Lower lobe of right lung (tissue), 2 donors: ENCODE data around the gene ADAMTS17. TPM values are rescaled to one million over a fixed set of nuclear protein-coding genes. Genes with fewer than 3 reads are reported as not detected.

ENCODE experiments used
- ATAC-seq, 2 donors: fragments of 200-7000 bp; cut with Tn5 transposase; one replicate each; pipeline ENCODE4 v1.9.1; 2020 to 2022; ENCODE audit warnings: mild to moderate bottlenecking in 2 of 2, moderate library complexity in 2 of 2
- DNase-seq: peaks from one replicate; pipeline ENCODE4 v3.0.0-alpha.2; 2020
- H3K27ac ChIP-seq: fragments of 200-600 bp; one replicate; pipeline ENCODE4 v1.8.0; 2022
- H3K27me3 ChIP-seq: fragments of 200-600 bp; one replicate; pipeline ENCODE4 v1.8.0; 2022; ENCODE audit warnings: low read depth
- H3K36me3 ChIP-seq: fragments of 200-600 bp; one replicate; pipeline ENCODE4 v1.8.0; 2022; ENCODE audit warnings: mild to moderate bottlenecking
- H3K4me1 ChIP-seq: fragments of 200-600 bp; one replicate; pipeline ENCODE4 v1.8.0; 2022
- H3K4me3 ChIP-seq: fragments of 200-600 bp; one replicate; pipeline ENCODE4 v1.8.0; 2022; ENCODE audit warnings: mild to moderate bottlenecking
- H3K9me3 ChIP-seq: fragments of 200-600 bp; one replicate; pipeline ENCODE4 v1.8.0; 2022
- CTCF ChIP-seq: fragments of 200-600 bp; IDR thresholded peaks from one replicate; pipeline ENCODE4 v1.8.0; 2022; ENCODE audit warnings: antibody characterized with exemption, mild to moderate bottlenecking
- intact Hi-C: fragments of 100-400 bp; cut with DNase I; formaldehyde crosslinking; loops from one replicate; pipeline ENCODE4 v1.11.0; 2022
- total RNA-seq: library from RNA; stranded (reverse); fragmentation: NEBNext Ultra II Directional; extraction: Animal tissue kit (Norgen Biotek cat#: 25700); gene quantifications from one replicate; pipeline ENCODE4 v1.2.1, GENCODE V29; 2021
- donor health status: DM: no; HTN: yes; CAD: no; lungs with severe emphysema.

The ADAMTS17 gene
- total RNA-seq, 1 donor from 2014 or later: 3.0 TPM

- ATAC-seq: no peak
- no peak for TF ChIP-seq CTCF
- no peak for DNase-seq
- no peaks in the 10 kb centered on the region for H3K4me1 ChIP-seq
- peaks cover 20% of the 10 kb centered on the region for H3K9me3 ChIP-seq
- intact Hi-C loops: no loop called here
- H3K27ac ChIP-seq: no peak overlapping the region
- no peaks in the 10 kb centered on the region for H3K36me3 ChIP-seq
- peaks cover 4% of the 10 kb centered on the region for H3K27me3 ChIP-seq
- H3K4me3 ChIP-seq: no peak overlapping the region
These were observed 170.4 kb downstream of the ADAMTS17 start for GRCh38 chr15:100171411-100171810.

GRCh38 chr15:100170291-100171210 is 171.2 kb downstream of the ADAMTS17 start:
- Histone ChIP-seq H3K4me3 (no peak overlapping the region), H3K9me3 (peaks cover 20% of the 10 kb centered on the region), H3K36me3 (no peaks in the 10 kb centered on the region), H3K4me1 (no peaks in the 10 kb centered on the region), H3K27ac (no peak overlapping the region), H3K27me3 (peaks cover 4% of the 10 kb centered on the region)
- no peak for DNase-seq
- intact Hi-C loops: no loop called here
- TF ChIP-seq CTCF: no peak
- no peak for ATAC-seq

GRCh38 chr15:100169615-100170290 is 172.0 kb downstream of the ADAMTS17 start:
- peaks cover 4% of the 10 kb centered on the region for H3K27me3 ChIP-seq
- H3K27ac ChIP-seq: no peak overlapping the region
- TF ChIP-seq CTCF: no peak
- H3K4me1 ChIP-seq: no peaks in the 10 kb centered on the region
- no peak overlapping the region for H3K4me3 ChIP-seq
- DNase-seq (no peak), ATAC-seq (no peak)
- H3K9me3 ChIP-seq: peaks cover 20% of the 10 kb centered on the region
- no peaks in the 10 kb centered on the region for H3K36me3 ChIP-seq
- intact Hi-C loops: no loop called here

GRCh38 chr15:100168787-100169186 is 173.0 kb downstream of the ADAMTS17 start:
- DNase-seq (no peak), ATAC-seq (no peak)
- Histone ChIP-seq H3K36me3 (no peaks in the 10 kb centered on the region), H3K4me3 (no peak overlapping the region), H3K9me3 (peaks cover 20% of the 10 kb centered on the region), H3K27me3 (peaks cover 4% of the 10 kb centered on the region), H3K4me1 (no peaks in the 10 kb centered on the region), H3K27ac (no peak overlapping the region)
- intact Hi-C loops: no loop called here
- no peak for TF ChIP-seq CTCF

GRCh38 chr15:100167884-100168375 is 173.8 kb downstream of the ADAMTS17 start:
- ATAC-seq (no peak), DNase-seq (no peak)
- H3K27ac ChIP-seq: no peak overlapping the region
- intact Hi-C loops: no loop called here
- H3K4me3 ChIP-seq: no peak overlapping the region
- no peak for TF ChIP-seq CTCF
- H3K27me3 ChIP-seq: peaks cover 4% of the 10 kb centered on the region
- H3K9me3 ChIP-seq: peaks cover 12% of the 10 kb centered on the region
- no peaks in the 10 kb centered on the region for H3K36me3 ChIP-seq
- no peaks in the 10 kb centered on the region for H3K4me1 ChIP-seq
